Fibroblast of the aortic adventitia (primary cell): ENCODE measurements around the gene MTURN. TPM values are rescaled to one million over a fixed set of nuclear protein-coding genes. Genes with fewer than 3 reads are reported as not detected.

Source experiments
- DNase-seq: peaks from one replicate; pipeline ENCODE4 v3.0.0-alpha.2; 2010; ENCODE audit warnings: low read depth
- H3K4me3 ChIP-seq: 2 replicates; pipeline ENCODE4 v1.5.1; 2011; ENCODE audit warnings: low read depth, mild to moderate bottlenecking, control low read depth, low read length, moderate library complexity
- CTCF ChIP-seq: IDR thresholded peaks from 2 replicates; pipeline ENCODE4 v1.5.1; 2011; ENCODE audit warnings: mild to moderate bottlenecking, low read length, control low read depth, inconsistent platforms; ENCODE audit not compliant: insufficient read depth
- total RNA-seq: library from RNA; depleted of rRNA; stranded (reverse); fragments of >200 nt; gene quantifications from 2 replicates; pipeline ENCODE4 v1.2.3, GENCODE V29; 2012; ENCODE audit warnings: low replicate concordance

MTURN gene
- total RNA-seq, 1 donor: 29.8 TPM

- no peak for TF ChIP-seq CTCF
- DNase-seq: no peak
- no peak overlapping the region for H3K4me3 ChIP-seq
Observed at GRCh38 chr7:30169579-30169978, 34.8 kb downstream of the MTURN start.

GRCh38 chr7:30170476-30171205 is 35.9 kb downstream of the MTURN start:
- TF ChIP-seq CTCF: no peak
- no peak for DNase-seq
- no peak overlapping the region for H3K4me3 ChIP-seq

- H3K4me3 ChIP-seq: no peak overlapping the region
- TF ChIP-seq CTCF: no peak
- no peak for DNase-seq
Observed at GRCh38 chr7:30171766-30172447, 37.1 kb downstream of the MTURN start.

GRCh38 chr7:30172451-30172850 is 37.7 kb downstream of the MTURN start:
- H3K4me3 ChIP-seq: no peak overlapping the region
- no peak for DNase-seq
- TF ChIP-seq CTCF: no peak

GRCh38 chr7:30173058-30173897 is 38.5 kb downstream of the MTURN start:
- peak; percentile 94 for DNase-seq
- peak; percentile 48 for TF ChIP-seq CTCF
- no peak overlapping the region for H3K4me3 ChIP-seq

- no peak for DNase-seq
- no peak overlapping the region for H3K4me3 ChIP-seq
- TF ChIP-seq CTCF: no peak
Observed at GRCh38 chr7:30175180-30175579, 40.4 kb downstream of the MTURN start.
